Vagina (tissue), 2 donors: ENCODE results near the gene CWC15.

Experiments used
- POLR2A ChIP-seq, 2 donors: fragments of 450-650 bp; IDR thresholded peaks; one replicate each; pipeline ENCODE4 v1.6.1; 2017; ENCODE audit warnings: antibody characterized with exemption in 2 of 2, mild to moderate bottlenecking in 2 of 2, moderate library complexity in 2 of 2
- POLR2AphosphoS5 ChIP-seq, 2 donors: sonication (generic); formaldehyde crosslinking; IDR thresholded peaks; one replicate each; pipeline ENCODE4 v1.9.0; 2017; ENCODE audit warnings: antibody characterized with exemption in 2 of 2, mild to moderate bottlenecking in 2 of 2, low read depth in 1 of 2; ENCODE audit not compliant: insufficient read depth in 1 of 2
- TF ChIP-seq, protein P1 (sequence below), 3 experiments: fragments of 450-650 bp in 2 of 3; fragments of 200-600 bp in 1 of 3; sonication (generic) in 1 of 3; IDR thresholded peaks; one replicate each; pipeline ENCODE4 v1.5.1; 2017 to 2019; ENCODE audit warnings: antibody characterized with exemption in 3 of 3, mild to moderate bottlenecking in 2 of 3, moderate library complexity in 2 of 3

DNA sequence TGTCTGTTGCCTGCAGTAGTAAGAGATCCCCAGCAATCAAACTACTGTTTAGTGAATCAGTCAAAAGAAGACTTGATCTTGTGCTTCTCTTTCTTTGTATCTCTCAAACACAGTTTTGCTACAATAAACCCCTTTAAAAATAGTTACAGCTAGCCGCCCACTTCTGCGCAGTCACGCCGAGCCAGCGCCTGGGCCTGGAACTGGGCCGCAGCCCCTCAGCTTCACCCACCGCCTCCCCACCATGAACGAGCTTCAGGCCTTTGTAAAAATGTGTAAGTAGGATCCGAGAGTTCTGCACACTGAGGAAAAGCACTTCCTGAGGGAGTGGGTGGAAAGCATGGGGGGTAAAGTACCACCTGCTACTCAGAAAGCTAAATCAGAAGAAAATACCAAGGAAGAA, 60.5 kb downstream of the CWC15 start:
- TF ChIP-seq, protein P1, sequence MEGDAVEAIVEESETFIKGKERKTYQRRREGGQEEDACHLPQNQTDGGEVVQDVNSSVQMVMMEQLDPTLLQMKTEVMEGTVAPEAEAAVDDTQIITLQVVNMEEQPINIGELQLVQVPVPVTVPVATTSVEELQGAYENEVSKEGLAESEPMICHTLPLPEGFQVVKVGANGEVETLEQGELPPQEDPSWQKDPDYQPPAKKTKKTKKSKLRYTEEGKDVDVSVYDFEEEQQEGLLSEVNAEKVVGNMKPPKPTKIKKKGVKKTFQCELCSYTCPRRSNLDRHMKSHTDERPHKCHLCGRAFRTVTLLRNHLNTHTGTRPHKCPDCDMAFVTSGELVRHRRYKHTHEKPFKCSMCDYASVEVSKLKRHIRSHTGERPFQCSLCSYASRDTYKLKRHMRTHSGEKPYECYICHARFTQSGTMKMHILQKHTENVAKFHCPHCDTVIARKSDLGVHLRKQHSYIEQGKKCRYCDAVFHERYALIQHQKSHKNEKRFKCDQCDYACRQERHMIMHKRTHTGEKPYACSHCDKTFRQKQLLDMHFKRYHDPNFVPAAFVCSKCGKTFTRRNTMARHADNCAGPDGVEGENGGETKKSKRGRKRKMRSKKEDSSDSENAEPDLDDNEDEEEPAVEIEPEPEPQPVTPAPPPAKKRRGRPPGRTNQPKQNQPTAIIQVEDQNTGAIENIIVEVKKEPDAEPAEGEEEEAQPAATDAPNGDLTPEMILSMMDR (IDR thresholded peaks at IDR 0.05) = no peak
- TF ChIP-seq POLR2AphosphoS5 (IDR thresholded peaks at IDR 0.05; ENCODE audit: insufficient read depth in 1 of 2, low read depth in 1 of 2) = no peak
- no peak for TF ChIP-seq POLR2A (IDR thresholded peaks at IDR 0.05)
